Skeletal muscle satellite cell (primary cell): ENCODE data around the gene TNFAIP6.
"Not testable (repeated sequence)": the region's sequence is repeated elsewhere in the genome, so short reads cannot be mapped to it uniquely, and the experiment has no call there.

Experiments
- H3K27me3 ChIP-seq: 2 replicates; pipeline ENCODE4 v1.7.0; 2013; ENCODE audit warnings: low read length; ENCODE audit not compliant: control insufficient read depth, insufficient read depth
- H3K36me3 ChIP-seq: 2 replicates; pipeline ENCODE4 v1.7.0; 2013; ENCODE audit warnings: mild to moderate bottlenecking, control low read depth, low read length; ENCODE audit not compliant: insufficient read depth
- H3K4me1 ChIP-seq: 2 replicates; pipeline ENCODE4 v1.7.0; 2013; ENCODE audit warnings: low read length; ENCODE audit not compliant: control insufficient read depth, insufficient read depth
- H3K4me2 ChIP-seq: 2 replicates; pipeline ENCODE4 v1.7.0; 2013; ENCODE audit warnings: mild to moderate bottlenecking, low read length
- H3K4me3 ChIP-seq: 2 replicates; pipeline ENCODE4 v1.7.0; 2013; ENCODE audit warnings: low read length
- H3K9ac ChIP-seq: 2 replicates; pipeline ENCODE4 v1.7.0; 2013; ENCODE audit warnings: mild to moderate bottlenecking, low read depth, low read length, moderate library complexity
- H3K9me3 ChIP-seq: replicated peaks from 2 replicates; pipeline ENCODE4 v1.7.0; 2013; ENCODE audit warnings: mild to moderate bottlenecking, control low read depth, low read length

The TNFAIP6 gene

DNA sequence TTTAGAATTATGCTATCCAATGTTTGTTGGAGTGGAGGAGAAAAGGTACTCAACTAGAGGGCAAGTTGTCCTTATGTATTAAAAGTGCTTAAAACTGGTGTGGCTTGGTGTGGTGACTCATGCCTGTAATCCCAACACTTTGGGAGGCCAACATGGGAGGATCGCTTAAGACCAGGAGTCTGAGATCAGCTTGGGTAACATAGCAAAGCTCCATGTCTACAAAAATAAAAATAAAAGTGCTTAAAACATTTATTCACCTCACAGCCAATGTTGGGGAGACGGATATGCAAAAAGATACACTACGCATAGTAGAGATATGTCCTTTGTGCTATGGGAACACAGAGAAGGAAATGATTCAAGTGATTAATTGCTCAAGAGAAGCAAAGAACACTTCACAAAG is 19.3 kb upstream of the TNFAIP6 start:
- no peak overlapping the region for H3K9ac ChIP-seq
- peak overlapping the region; percentile 17 for H3K4me2 ChIP-seq
- H3K9me3 ChIP-seq, result no peaks in the 10 kb centered on the region
- no peaks in the 10 kb centered on the region for H3K36me3 ChIP-seq
- no peak overlapping the region for H3K4me3 ChIP-seq
- no peaks in the 10 kb centered on the region for H3K27me3 ChIP-seq
- H3K4me1 ChIP-seq, result peaks cover 29% of the 10 kb centered on the region

DNA sequence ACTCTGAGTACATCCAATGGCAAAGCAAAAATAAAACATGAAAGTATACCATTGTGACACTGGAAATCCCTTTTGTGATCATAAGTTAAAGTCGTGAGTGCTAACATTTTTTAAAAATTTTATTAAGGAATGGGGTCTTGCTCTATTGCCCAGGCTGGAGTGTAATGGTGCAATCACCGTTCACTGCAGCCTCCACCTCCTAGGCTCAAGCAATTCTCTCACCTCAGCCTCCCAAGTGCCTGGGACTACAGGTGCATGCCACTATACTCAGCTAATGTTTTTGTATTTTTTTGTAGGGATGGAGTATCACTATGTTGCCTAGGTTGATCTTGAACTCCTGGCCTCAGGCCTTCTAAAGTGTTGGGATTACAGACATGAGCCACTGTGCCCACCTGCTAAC is 14.3 kb upstream of the TNFAIP6 start:
- no peak overlapping the region for H3K9ac ChIP-seq
- H3K27me3 ChIP-seq, result no peaks in the 10 kb centered on the region
- no peaks in the 10 kb centered on the region for H3K36me3 ChIP-seq
- H3K4me3 ChIP-seq, result no peak overlapping the region
- peaks cover 9% of the 10 kb centered on the region for H3K4me1 ChIP-seq
- no peak overlapping the region for H3K4me2 ChIP-seq
- H3K9me3 ChIP-seq, result no peaks in the 10 kb centered on the region

DNA sequence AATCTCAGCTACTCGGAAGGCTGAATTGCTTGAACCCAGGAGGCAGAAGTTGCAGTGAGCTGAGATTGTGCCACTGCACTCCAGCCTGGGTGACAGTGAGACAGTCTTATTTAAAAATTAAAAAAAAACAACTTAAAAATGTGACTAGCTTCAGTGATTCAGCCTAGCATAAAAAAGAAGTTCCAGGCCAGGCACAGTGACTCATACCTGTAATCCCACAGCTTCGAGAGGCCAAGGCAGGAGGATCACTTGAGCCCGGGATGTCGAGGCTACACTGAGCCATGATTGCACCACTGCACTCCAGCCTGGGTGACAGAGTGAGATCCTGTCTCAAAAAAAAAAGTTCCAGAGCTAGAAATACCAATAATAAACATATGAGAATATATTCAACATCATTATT is 13.2 kb upstream of the TNFAIP6 start:
- not testable (repeated sequence) for H3K4me3 ChIP-seq, H3K36me3 ChIP-seq, H3K9me3 ChIP-seq, H3K4me1 ChIP-seq, H3K4me2 ChIP-seq, H3K27me3 ChIP-seq, H3K9ac ChIP-seq

DNA sequence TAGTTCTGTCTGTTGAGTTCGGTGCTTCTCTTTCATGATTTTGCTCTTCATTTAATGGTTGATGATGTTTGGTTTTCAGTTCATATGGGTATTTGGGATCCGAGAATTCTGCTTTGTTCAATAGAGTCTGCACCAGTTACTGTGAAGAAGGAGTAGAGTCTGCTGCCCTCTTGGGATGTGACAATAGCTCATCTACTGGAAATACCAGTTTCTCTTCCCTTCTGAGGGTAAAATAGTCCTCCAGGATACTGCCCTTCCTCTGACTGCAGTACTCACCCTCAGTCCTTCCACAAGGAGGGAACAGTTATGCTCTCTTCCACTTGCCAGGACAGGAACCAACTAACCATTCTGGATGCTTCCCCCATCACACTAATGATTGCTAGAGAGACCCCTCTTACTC is 12.5 kb upstream of the TNFAIP6 start:
- Histone ChIP-seq H3K9me3 (no peaks in the 10 kb centered on the region), H3K4me1 (no peaks in the 10 kb centered on the region), H3K4me3 (no peak overlapping the region), H3K9ac (no peak overlapping the region), H3K36me3 (no peaks in the 10 kb centered on the region), H3K27me3 (peaks cover 6% of the 10 kb centered on the region), H3K4me2 (no peak overlapping the region)

DNA sequence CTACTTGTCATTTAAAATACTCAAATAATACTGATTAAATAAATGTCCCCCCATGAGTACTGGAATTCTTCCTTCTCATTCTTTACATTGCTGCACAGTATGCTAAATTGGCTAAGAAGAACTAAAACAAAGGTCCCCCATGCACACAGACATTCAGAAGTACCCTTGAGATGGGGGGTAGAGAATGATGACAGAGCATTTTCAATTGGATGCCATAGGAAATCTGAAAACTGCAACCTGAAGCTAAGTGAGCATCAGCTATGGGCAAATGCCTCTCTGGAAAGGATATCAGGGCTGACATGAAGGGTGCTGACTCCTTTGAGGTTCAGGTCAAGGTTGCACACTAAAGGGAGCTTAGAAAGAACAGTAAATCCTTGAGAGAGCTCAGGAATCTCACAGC is 10.1 kb upstream of the TNFAIP6 start:
- no peaks in the 10 kb centered on the region for H3K9me3 ChIP-seq
- no peak overlapping the region for H3K4me3 ChIP-seq
- no peaks in the 10 kb centered on the region for H3K36me3 ChIP-seq
- no peak overlapping the region for H3K4me2 ChIP-seq
- no peak overlapping the region for H3K9ac ChIP-seq
- H3K27me3 ChIP-seq, result peaks cover 6% of the 10 kb centered on the region
- H3K4me1 ChIP-seq, result no peaks in the 10 kb centered on the region

DNA sequence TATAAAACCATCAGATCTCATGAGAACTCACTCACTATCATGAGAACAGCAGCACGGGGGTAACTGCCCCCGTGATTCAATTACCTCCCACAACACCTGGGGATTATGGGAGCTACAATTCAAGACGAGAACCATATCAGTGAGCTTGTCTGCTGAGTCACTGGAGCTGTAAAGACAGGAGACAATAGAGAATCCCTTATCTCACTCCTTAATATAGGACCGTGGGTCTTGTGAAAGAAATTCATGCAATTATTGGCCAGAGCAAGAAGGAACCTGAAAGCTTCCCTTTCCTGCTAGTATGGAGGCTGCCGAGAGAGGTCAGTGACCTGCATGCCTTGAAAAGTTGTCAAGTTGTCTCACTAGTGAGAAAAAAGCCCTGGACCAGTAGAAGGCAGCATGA is 9.5 kb upstream of the TNFAIP6 start:
- Histone ChIP-seq H3K4me1 (no peaks in the 10 kb centered on the region), H3K4me3 (no peak overlapping the region), H3K36me3 (no peaks in the 10 kb centered on the region), H3K27me3 (peaks cover 6% of the 10 kb centered on the region), H3K9ac (no peak overlapping the region), H3K4me2 (no peak overlapping the region), H3K9me3 (no peaks in the 10 kb centered on the region)

DNA sequence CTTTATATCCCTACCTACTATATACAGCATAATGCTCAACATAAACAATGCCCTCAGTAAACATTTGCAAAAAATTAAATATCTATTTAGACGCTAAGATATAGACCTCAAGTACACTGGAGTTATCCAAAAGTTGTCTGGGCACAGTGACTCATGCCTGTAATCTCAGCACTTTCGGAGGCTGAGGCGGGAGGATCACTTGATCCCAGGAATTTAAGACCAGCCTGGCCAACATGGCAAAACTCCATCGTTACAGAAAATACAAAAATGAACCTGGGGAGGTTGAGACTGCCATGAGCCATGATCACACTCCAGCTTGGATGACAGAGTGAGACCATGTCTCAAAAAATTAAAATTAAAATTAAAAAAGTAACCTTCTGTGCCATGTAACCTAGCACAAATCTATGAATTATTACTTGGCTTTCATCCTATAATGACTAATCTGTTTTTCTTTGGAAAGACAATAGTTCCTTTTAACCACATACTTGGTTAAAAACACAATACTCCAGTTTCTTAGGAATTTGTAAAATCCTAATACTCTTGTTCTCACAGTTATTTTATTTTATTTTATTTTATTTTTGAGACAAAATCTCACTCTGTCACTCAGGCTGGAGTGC is 6.7 kb upstream of the TNFAIP6 start:
- Histone ChIP-seq H3K36me3 (no peaks in the 10 kb centered on the region), H3K9ac (no peak overlapping the region), H3K27me3 (peaks cover 6% of the 10 kb centered on the region), H3K4me1 (no peaks in the 10 kb centered on the region), H3K9me3 (no peaks in the 10 kb centered on the region), H3K4me2 (no peak overlapping the region), H3K4me3 (no peak overlapping the region)

DNA sequence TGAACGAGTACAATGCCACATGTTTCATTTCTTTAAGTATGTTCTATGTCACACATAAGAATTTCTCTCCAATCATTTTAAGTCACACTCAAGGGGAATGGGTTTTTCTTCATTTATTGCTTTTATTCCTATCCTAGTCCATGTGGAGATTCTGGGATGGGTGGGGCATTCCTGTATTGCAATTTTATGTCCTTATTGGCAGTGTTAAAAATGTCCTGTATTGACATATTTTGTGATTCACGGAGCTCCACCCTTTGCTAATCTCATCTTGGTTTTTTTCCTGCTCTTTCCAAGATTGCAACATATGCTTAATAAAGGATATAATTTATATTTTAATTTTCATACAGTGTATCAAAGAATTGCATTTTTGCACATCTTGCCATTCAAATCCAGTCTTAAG is 3.4 kb upstream of the TNFAIP6 start:
- H3K9ac ChIP-seq, result no peak overlapping the region
- H3K4me2 ChIP-seq, result no peak overlapping the region
- peaks cover 6% of the 10 kb centered on the region for H3K27me3 ChIP-seq
- peaks cover 13% of the 10 kb centered on the region for H3K4me1 ChIP-seq
- no peaks in the 10 kb centered on the region for H3K36me3 ChIP-seq
- no peaks in the 10 kb centered on the region for H3K9me3 ChIP-seq
- H3K4me3 ChIP-seq, result no peak overlapping the region

DNA sequence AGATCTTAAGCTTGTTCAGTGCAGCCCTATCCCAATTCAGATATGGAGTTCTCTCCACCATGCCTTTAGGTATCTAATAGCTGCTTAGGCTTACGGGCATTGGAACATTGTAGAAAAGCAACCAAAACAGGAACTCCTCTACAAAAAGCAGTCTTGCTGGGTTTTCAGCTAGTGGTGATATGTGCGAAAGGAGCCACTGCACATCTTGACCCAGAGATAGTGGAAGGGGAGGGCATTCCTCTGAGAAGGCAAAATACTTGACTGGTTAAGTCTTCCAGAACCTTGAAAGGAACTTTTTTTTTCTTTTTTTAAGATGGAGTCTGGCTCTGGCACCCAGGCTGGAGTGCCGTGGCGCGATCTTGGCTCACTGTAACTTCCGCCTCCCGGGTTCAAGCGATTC is 2.6 kb upstream of the TNFAIP6 start:
- peaks cover 13% of the 10 kb centered on the region for H3K4me1 ChIP-seq
- no peaks in the 10 kb centered on the region for H3K27me3 ChIP-seq
- H3K9me3 ChIP-seq, result no peaks in the 10 kb centered on the region
- no peak overlapping the region for H3K4me2 ChIP-seq
- H3K4me3 ChIP-seq, result no peak overlapping the region
- H3K36me3 ChIP-seq, result no peaks in the 10 kb centered on the region
- H3K9ac ChIP-seq, result no peak overlapping the region

DNA sequence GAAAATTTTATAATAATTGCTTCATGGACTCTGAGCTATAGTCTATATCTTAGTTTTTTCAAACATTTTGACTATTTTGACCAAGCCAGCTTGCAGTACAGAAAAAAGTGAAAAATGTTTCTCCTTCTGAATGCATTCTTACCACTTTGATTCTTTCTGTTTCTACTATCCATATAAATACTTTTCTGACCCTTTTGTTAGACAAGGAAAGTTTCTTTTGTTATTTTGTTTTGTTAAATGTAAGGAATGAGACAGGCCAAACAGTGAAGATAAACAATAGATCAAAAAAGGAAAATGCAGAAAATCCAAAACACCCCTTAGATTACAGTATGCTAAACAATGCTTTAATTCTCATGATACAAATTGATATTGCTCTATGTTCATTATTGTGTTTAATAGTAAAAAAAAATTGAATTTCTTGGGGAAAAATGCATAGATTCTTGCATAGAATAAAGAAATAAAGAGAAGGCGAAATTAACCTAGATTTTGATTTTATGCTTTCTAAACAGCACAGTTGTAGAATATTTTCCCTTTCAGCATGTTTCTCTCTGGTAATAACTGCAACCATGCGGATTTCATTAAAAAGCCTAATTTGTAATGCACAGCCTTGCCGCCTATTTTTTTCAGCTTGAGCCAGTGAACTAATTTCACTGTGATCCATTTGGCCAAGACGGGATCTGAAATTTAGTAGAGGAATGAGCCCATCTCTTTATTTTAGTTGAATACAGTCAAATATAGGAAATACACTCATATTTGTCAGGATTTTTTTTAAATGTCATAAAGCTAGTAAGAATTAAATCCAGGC is 976 bp downstream of the TNFAIP6 start:
- Histone ChIP-seq H3K4me3 (no peak overlapping the region), H3K27me3 (no peaks in the 10 kb centered on the region), H3K9ac (peak overlapping the region; percentile 18), H3K36me3 (no peaks in the 10 kb centered on the region), H3K4me1 (peaks cover 13% of the 10 kb centered on the region), H3K4me2 (peak overlapping the region; percentile 73), H3K9me3 (no peaks in the 10 kb centered on the region)

DNA sequence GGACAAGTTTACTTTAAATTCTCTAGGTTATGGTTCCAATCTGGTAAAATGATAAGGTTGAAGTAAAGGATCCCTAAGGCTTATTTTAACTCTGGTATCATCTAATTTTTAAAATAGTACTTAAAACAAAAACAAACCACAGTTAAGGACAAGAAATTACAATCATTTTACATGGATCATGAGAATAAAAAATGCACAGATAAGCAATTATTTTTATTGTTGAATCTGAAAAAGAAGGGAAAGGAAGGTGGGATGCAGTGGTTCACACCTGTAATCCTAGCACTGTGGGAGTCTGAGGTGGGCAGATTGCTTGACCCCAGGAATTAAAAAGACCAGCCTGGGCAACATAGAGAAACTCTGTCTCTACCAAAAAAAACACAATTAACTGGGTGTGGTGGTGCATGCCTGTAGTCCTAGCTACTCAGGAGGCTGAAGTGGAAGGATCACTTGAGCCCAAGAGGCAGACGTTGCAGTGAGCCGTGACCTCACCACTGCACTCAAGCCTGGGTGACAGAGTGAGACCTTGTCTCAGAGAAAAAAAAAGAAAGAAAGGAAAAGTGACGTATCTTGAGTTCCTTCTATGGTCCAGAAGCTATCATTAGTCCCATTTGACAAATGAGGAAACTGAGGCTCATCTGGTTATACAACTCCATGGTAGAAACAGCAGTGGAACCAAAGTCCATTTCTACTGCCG is 2.5 kb downstream of the TNFAIP6 start:
- no peak overlapping the region for H3K9ac ChIP-seq
- no peaks in the 10 kb centered on the region for H3K9me3 ChIP-seq
- no peak overlapping the region for H3K4me2 ChIP-seq
- H3K4me3 ChIP-seq, result no peak overlapping the region
- H3K27me3 ChIP-seq, result no peaks in the 10 kb centered on the region
- H3K36me3 ChIP-seq, result no peaks in the 10 kb centered on the region
- H3K4me1 ChIP-seq, result peaks cover 13% of the 10 kb centered on the region
